Thyroid gland (tissue), 4 donors: ENCODE data around the gene LEPR.

ENCODE experiments used
- POLR2A ChIP-seq, 2 donors: fragments of 450-650 bp; IDR thresholded peaks; one replicate each; pipeline ENCODE4 v1.6.1; 2017; ENCODE audit warnings: antibody characterized with exemption in 2 of 2, mild to moderate bottlenecking in 2 of 2, moderate library complexity in 1 of 2
- TF ChIP-seq, protein P1 (sequence below), 6 experiments: fragments of 200-600 bp in 3 of 6; fragments of 450-650 bp in 3 of 6; sonication (generic) in 3 of 6; IDR thresholded peaks; one replicate each; pipeline ENCODE4 v1.5.1; 2016 to 2019; ENCODE audit warnings: antibody characterized with exemption in 6 of 6, mild to moderate bottlenecking in 2 of 6, inconsistent platforms in 1 of 6, moderate library complexity in 1 of 6

DNA sequence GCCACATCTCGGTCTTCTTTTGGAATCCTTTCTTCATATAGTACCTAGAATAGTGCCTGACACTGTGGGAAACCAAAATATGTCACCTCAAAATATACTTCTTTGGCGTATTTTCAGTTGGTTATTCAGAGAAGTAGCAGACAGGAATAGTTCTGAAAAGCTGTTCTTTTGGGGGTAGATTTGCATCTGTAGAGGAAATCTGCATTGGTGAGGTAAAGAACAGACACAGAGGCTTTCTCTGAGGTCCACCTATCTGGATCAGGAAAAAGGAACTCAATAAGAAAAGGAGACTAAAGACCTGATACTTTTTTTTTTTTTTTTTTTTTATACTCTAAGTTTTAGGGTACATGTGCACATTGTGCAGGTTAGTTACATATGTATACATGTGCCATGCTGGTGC, 23.2 kb downstream of the LEPR start:
- TF ChIP-seq, protein P1, sequence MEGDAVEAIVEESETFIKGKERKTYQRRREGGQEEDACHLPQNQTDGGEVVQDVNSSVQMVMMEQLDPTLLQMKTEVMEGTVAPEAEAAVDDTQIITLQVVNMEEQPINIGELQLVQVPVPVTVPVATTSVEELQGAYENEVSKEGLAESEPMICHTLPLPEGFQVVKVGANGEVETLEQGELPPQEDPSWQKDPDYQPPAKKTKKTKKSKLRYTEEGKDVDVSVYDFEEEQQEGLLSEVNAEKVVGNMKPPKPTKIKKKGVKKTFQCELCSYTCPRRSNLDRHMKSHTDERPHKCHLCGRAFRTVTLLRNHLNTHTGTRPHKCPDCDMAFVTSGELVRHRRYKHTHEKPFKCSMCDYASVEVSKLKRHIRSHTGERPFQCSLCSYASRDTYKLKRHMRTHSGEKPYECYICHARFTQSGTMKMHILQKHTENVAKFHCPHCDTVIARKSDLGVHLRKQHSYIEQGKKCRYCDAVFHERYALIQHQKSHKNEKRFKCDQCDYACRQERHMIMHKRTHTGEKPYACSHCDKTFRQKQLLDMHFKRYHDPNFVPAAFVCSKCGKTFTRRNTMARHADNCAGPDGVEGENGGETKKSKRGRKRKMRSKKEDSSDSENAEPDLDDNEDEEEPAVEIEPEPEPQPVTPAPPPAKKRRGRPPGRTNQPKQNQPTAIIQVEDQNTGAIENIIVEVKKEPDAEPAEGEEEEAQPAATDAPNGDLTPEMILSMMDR (IDR thresholded peaks at IDR 0.05), result no peak
- TF ChIP-seq POLR2A (IDR thresholded peaks at IDR 0.05), result no peak
